Bone marrow (tissue), 2 donors: ENCODE results near the gene SNX2.
"Not testable (repeated sequence)": the region's sequence is repeated elsewhere in the genome, so short reads cannot be mapped to it uniquely, and the experiment has no call there.

Source experiments
- DNase-seq, 2 donors: peaks; one replicate each; lab custom pipeline; 2025; lab: John Stamatoyannopoulos, UW

The SNX2 gene, protein sequence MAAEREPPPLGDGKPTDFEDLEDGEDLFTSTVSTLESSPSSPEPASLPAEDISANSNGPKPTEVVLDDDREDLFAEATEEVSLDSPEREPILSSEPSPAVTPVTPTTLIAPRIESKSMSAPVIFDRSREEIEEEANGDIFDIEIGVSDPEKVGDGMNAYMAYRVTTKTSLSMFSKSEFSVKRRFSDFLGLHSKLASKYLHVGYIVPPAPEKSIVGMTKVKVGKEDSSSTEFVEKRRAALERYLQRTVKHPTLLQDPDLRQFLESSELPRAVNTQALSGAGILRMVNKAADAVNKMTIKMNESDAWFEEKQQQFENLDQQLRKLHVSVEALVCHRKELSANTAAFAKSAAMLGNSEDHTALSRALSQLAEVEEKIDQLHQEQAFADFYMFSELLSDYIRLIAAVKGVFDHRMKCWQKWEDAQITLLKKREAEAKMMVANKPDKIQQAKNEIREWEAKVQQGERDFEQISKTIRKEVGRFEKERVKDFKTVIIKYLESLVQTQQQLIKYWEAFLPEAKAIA

DNA sequence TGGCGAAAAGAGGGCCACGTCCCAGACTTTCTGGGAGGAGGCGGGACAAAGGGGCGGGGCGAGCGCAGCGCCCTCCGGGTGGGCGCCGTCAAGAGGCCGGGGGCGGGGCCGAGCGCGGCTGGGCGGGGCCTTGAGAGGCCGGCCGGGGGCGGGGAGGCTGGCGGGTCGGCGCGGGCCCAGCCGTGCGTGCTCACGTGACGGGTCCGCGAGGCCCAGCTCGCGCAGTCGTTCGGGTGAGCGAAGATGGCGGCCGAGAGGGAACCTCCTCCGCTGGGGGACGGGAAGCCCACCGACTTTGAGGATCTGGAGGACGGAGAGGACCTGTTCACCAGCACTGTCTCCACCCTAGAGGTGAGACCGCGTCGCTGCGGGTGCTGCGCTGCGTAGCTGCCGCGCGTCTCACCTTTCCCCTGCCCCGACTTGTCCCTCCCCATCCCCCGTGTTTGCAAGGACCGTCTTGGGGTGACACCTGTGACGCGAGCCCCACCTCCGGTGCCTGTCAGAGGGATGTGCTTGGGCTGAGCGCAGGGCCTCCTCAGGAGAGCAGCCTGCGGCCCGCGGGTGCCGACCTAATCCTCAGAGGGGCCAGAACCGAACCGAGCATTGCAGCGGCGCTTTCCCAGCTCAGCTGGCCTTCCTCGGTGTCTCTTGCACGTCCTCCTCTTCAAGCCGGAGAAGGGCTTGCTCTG, at the start of gene SNX2:
SNX2 (plus strand) TSS at position 220 of the 689 bp plus-strand sequence; CDS start at position 244, 24 bp downstream.
- peak; percentile 38 to 75 for DNase-seq

DNA sequence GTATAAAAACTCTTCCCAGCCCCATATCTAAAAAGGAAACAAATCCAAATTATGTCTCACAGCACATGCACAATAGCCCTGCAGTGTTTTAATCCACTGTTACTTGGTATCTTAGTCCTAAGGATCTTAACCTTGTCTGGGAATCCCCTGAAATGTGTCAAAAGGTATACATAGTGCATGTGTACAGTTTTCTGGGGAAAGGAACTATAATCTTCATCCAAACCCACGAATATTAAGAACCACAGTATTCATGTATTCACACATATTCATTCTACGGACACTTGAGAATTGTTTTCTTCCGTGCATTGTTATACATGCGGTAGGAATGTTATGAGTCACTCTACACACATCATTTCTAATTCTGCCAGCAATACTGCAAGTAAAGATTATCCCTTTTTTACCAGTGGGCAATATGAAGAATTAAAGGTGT, 47.8 kb upstream of the SNX2 start:
- DNase-seq, result no peak

DNA sequence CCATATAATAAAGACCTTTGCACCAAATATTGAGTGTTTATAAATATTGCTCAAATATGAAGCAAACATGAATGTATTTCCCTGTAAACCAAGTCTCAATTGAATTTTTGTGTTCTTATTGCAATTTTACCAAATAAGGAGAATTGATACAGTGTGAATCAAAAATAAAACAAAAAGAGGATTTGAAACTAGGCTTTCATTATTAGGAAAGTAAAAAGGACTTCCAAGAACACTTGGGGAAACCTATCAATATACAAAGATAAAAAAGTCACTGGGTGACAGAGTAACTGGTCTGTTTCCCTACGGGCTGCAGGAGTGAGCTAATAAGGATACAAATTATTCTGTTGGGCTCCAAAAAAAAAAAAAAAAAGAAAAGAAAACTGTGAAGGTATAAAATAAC, 44.8 kb upstream of the SNX2 start:
- no peak for DNase-seq

DNA sequence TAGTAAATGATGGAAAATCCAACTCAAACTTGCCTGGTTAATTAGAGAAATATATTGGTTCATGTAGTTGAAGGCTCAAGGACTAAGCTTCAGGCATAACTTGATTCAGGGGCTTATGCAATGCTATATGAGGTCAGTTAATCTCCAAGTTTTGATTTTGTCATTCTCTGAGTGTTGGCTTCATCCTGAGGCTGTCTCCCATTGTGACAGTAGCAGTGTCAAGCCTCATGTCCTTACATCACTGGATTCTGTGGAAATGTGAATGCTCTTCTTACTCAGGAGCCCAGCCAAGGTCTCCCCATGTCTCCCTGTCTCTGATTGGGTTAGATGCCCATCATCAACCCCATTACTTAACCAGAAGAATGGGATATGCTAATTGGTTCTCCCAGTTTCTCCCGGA, 44.4 kb upstream of the SNX2 start:
- DNase-seq, result no peak

DNA sequence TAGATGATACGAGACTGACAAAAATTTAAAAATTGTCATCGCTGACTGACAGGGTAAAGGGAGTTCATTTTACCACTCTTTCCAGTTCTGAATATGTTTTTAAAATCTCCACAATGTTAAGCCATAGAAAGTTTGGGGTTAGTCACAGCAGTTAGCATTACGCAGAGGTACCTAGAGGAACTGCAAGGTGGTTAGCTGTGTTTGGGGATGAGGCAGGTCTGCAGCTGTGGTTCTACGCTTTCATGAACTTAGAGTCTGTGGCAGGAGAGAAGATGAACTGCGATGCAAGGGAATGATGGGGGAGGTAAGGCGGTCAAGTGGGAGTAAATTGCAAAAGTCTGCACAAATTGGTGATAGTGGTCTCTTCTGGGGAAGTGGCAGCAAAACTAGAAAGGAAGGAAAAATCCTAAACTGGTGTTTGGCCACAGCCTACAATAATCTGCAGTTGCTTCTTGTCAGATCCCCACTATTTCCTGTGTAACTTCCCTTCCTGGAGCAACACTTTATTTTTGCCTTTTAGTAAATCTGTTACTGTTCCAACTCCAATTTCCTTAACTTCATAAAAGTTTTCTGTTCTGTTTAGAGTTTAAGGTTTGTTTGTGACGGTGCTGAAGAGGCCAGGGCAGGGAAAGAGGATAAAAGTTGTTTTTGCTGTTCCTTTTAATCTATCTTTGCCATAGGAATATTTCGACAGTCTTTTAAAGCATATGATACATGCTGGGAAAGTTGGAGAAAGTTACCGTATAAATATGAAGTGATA, 38.6 kb upstream of the SNX2 start:
- no peak for DNase-seq

DNA sequence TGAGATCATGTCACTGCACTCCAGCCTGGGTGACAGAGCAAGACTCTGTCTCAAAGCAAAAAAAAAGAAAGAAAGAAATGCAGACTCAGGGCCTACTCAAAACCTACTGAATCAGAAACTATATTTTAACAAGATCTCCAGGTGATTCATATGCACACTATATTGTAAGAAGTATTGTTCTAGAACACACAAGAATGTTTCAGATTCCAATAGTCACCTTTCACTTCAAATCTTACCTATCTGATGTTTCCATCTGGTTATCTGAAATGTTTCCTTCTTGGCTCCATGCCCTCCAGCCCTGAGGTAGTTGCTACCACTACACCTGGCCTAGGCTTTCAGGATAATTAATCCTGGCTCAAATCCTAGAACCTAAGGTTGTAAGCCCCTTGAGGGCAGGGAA, 36.8 kb upstream of the SNX2 start:
- no peak for DNase-seq

DNA sequence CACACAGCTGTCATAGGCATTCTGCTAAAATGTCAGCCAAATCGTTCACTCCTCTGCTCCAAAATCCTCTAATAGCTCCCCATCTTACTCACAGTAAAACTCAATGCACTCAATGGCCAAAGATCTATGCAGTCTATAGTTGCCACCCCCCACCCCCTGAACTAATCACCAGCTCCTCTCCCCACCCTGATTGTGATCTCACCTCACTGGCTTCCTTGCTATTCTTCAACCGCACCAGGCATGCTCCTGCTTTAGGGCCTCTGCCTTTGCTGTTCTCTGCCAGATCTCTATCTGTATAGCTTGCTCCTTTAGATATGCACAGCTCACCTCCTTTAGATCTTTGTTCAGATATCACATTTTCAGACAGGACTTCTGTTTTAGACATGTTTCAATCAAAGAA, 33.2 kb upstream of the SNX2 start:
- DNase-seq, result no peak

DNA sequence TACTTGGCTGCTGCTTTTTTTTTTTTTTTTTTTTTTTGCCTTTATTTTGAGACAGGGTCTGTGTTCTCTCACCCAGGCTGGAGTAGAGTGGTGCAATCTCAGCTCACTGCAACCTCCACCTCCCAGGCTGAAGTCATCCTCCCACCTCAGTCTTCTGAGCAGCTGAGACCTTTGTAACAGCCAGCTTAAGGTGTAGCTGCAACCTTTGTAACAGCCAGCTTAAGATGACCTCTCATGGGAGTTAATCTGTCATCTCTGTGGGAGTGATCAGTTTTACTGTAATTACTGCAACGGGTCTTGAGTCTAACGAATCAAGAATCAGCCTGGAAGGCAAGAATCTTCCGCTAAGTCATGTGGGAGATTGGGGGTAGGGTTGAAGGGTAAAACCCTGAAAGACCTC, 31.6 kb upstream of the SNX2 start:
- DNase-seq, result no peak

DNA sequence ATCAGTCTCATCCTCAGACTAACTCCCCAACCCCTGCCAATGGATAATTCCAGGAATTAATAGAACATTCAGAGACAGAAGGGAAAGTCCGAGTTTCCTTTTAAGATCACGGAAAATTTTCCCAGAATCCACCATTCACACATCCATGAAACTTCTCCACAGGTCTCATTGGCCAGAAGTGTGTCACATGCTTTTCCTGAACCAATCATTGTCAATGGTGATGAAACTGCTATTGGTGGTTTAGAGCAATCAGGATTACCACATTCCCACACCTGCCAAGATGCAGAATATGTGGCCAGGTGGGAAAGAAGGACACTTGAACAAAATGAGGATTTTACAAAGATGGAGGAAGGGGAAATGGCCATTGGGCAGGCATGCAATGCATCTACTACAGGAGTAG, 29.3 kb upstream of the SNX2 start:
- no peak for DNase-seq

DNA sequence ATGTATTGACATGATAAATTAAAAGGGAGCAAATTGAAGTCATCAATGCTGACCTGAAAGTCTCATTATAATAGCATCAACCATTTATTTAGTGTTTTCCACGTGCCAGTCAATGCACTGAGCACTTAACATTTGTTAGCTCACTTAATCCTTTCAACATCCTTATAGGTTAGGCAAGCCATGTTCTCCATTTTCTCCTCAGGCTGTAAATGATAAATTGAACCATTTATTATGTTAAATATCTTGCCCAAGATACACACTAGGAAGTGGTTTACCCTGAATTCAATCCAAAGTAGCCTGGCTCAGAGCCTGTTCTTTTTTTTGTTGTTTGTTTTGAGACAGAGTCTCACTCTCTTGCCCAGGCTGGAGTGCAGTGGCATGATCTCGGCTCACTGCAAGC, 25.0 kb upstream of the SNX2 start:
- DNase-seq, result no peak

DNA sequence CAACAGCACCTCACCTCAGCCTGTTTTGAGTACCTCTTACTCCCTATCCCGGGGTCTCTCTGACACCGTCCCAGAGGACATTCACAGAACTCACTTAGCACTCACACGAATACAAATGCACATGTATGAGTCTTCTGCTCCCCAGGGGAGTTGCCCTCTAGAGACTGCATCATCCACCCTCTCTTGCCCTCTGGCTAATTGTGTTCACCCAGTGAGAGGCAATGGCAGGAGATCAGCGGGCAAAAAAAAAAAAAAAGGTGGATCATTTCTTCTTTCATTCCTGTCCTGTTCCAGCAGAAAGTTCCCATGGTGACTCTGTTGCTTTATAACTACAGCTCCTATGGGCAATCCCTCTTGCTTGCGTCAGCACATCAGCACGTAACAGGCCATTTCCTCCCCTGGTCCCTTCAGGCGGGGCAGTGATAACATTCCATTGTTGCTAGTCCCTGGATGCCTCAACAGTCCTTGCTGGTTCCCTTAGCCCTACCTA, 23.5 kb upstream of the SNX2 start:
- DNase-seq, result no peak

DNA sequence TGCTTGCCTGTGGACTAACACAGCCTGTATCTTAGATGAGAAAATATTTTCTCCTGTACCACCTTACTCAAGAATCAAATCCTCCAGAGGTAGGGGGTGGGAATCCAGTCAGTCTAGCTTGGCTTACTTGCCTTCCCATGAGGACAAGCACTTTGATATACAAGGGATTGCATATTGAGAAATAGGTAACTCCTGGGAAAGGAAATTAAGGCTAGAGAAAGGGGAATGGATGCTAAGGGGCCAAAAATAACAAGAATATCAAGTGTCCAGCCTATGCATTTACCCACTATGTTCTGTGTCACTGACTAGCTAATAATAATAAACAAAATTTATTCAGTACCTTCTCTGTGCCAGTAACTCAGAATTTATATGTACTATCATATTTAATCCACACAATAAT, 21.4 kb upstream of the SNX2 start:
- no peak for DNase-seq

DNA sequence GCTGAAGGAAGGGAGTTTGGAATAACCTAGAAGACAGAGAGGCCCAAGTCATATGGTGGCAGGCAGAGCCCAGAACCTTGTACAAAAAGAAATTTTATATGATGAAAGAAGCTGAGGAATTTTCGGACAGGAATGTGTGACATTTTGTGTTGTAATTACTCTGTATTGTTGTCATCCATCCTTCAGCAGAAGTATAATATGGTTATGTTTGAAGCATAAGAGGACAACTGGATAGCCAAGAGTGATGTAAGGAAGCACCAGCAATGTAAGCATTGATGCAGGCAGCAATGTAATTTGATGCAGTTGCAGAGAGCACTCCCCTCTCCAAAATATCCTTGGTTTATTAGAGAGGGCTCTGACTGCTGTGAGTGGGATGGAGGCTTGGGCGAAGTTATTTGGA, 19.1 kb upstream of the SNX2 start:
- DNase-seq, result no peak

DNA sequence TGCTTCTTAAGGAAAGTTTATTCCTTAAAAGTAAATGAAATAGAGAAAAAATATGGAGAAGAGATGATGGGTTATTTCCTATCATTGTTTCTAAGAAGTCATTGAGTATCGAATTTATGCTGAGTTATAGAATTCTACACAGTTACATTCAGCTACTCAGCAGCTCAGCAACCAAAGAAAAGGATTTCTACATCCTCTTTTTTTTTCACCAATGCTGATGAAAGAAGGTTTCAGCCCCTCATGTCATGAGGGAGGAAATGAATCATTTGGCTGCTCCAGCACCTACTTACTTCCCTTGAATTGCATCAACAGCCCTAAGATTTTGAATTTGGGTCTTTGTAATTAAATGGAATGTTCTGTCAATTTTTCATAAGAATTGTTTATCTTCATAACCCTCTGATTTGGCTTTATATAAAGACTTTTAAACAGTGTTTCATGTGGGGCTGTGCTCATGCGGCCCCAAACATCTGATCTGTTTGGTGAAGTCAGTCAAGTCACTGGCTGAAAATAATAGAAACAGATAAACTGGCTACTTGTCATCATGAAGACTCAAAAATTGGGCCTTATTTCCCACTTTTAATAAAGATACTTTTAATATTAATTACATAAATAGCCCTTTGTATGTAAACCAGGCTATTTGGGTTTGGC, 18.5 kb upstream of the SNX2 start:
- peak in 1 of 2 donors; percentile 63 for DNase-seq

DNA sequence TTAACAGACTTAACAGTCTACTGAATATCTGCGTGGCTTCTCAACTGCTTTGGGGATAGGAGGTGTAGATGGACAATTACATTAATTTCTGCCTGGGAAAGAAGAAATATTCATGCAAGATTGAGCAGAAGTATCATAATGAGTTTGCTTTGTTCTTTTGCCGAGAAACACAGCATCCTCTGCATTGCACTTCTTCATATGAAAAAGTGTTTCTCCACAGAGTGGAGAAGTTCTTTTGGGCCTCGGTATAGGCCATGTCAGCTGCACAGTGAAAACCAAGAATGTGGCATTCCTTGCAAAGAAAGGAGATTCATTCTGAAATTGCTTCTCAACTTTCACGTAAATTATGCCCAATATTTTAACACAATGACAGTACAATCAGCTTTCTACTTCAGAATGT, 17.6 kb upstream of the SNX2 start:
- no peak for DNase-seq

DNA sequence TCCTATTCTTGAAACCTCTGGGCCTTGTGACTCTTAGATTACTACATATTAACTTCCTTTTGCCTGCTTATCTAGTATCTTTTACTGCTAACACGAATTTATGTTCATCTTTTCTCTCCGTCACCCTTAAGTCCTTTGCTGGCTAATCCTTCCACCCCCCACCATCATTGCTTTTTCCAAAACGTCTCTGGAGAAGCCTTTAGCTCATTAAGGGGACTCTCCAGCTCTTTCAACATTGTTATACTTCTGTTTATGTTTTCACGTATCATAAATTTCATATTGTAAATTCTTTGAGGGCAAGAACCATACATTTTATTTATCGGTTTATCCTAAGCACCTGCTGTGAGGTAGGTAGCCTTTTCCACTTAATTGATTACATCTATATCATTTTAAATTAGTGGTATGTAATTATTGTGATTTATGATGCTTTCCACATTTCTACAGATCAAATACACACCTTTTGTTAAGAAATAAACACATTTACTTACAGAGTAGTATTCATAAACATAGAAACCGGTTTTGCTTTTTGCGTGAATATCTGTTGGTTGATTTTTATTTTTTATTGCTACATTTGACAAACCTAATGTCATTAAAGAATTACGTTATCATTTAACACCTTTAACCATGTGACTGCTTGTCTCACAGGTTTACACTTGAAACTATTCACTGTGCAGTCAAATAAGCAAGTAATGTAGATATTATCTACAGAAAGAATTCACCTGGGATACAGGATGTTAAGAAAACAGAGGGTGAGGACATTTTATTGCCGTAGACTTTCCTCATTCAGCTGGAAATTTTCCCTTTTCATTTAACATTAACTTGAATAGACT, 15.4 kb upstream of the SNX2 start:
- DNase-seq, result no peak

DNA sequence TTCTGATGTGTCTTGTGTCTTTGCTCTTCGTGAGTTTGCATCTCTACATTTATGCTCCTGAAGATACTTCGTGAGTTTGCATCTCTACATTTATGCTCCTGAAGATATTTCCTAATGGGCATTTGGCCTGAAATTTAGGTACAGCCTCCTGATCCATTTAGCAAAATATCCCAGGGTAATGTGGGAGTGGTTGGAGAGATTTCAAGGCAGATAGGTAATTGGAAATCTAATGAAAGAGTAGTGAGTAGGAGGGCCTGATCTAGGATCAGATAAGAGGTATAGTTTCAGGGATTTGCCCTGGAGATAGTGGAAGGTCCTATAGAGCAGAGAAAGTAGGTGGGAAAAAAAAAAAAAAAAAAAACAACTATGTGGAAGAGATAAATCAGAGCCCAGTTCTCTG, 14.6 kb upstream of the SNX2 start:
- no peak for DNase-seq

DNA sequence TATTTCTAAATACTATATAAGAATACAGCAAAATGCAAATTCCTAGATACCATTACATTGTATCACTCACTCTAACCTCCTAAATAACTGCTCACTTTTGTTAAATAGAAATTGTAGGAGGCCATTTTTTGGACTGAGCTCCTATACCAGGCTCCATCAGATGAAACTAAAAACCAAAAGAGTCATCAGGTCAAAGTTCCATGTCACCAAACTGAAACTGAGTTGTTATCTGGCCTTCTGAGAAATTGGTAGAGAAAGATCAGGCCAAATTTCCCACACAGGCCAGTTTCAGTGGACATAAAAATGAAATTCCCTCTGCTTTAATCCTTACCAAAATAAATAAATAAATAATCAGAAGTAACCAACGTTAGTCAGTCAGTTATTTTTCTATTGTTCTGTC, 13.8 kb upstream of the SNX2 start:
- DNase-seq, result no peak

DNA sequence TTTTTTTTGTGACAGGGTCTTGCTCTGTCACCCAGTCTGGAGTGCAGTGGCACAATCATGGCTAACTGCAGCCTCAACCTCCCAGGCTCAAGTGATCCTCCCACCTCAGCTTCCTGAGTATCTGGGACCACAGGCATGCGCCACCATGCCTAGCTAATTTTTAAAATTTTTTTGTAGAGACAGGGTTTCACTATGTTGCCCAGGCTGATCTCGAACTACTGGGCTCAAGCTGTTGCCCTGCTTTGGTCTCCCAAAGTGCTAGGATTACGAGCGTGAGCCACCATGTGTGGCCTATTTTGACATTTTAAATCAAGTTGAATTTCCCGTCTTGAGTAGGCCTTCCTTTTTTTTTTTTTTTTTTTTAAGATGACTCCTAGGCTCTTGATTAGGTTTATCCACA, 13.0 kb upstream of the SNX2 start:
- DNase-seq, result not testable (repeated sequence)

DNA sequence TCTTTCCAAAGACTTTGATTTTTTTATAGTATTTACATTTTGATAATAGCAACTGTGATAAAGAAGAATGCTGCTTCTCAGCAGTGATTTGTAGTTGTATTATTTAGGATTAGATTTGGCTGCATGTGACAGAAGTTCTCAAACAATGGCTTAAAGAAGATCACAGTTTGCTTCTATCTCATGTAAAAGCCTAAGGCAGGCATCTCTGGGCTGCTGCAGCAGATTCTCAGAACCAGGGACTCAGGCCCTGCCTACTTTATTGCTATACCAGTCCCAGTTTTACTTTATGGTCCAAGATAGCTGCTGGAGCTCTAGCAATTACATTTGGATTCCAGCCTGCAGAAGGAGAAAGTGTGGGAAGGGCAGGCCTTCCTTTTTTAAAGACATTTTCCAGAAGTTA, 8.8 kb upstream of the SNX2 start:
- no peak for DNase-seq

DNA sequence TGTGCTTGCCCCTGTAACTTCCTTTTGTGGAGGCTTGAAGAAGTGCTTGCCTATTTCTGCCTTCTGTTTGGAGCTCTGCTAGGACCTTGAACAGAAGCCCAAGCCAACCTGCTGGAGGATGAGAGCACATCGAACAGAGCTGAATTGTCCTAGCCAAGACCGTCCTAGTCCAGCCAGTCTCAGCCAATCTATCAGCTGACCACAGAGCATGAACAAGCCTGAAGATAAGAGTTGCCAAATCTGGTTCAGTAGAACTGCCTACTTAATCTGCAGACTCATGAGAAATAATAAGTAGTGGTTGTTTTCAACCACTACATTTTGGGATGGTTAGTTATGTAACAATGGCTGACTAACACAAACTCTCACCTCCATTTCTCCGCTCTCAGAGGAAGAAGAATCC, 4.4 kb upstream of the SNX2 start:
- no peak for DNase-seq
